Adrenal gland (tissue), 12 donors: Measurements from ENCODE around the gene EPM2A. TPM values are rescaled to one million over a fixed set of nuclear protein-coding genes. Genes with fewer than 3 reads are reported as not detected.

Experiments
- DNase-seq, 7 donors: peaks; one replicate each; pipeline ENCODE4 v3.0.0-alpha.2; 2019 to 2020
- H3K27ac ChIP-seq, 5 donors: fragments of 200-600 bp; sonication (generic) in 4 of 5; 1 replicate in 3 of 5; 2 replicates in 2 of 5; pipeline versions ENCODE4 v1.5.1 to v1.8.0; 2016 to 2020; ENCODE audit warnings: mild to moderate bottlenecking in 1 of 5
- H3K27me3 ChIP-seq: fragments of 200-600 bp; 2 replicates; pipeline ENCODE4 v1.8.0; 2021
- H3K36me3 ChIP-seq, 2 donors: fragments of 200-600 bp; replicated peaks in 1 of 2; 1 replicate in 1 of 2; 2 replicates in 1 of 2; pipeline versions ENCODE4 v1.5.1 to v1.8.0; 2018 to 2022
- H3K4me1 ChIP-seq, 2 donors: fragments of 200-600 bp; replicated peaks in 1 of 2; 1 replicate in 1 of 2; 2 replicates in 1 of 2; pipeline versions ENCODE4 v1.5.1 to v1.8.0; 2018 to 2021
- H3K4me3 ChIP-seq, 4 donors: fragments of 200-600 bp; sonication (generic) in 3 of 4; one replicate each; pipeline ENCODE4 v1.5.1; 2016 to 2018
- H3K9me3 ChIP-seq, 3 donors: fragments of 200-600 bp; sonication (generic) in 1 of 3; replicated peaks in 1 of 3; 1 replicate in 2 of 3; 2 replicates in 1 of 3; pipeline versions ENCODE4 v1.5.1 to v1.8.0; 2016 to 2021
- POLR2A ChIP-seq, 2 donors: fragments of 450-650 bp; IDR thresholded peaks; one replicate each; pipeline ENCODE4 v1.6.1; 2017; ENCODE audit warnings: antibody characterized with exemption in 2 of 2, mild to moderate bottlenecking in 2 of 2, moderate library complexity in 1 of 2
- WGBS, 4 donors: extraction: QIAGEN DNeasy Blood & Tissue Kit in 2 of 4; methylation state at CpG; one replicate each; pipeline versions ENCODE4 v1.1.5 to v1.1.7; 2013 to 2017; 5-methylcytosine and 5-hydroxymethylcytosine counted together
- intact Hi-C, 2 donors: fragments of 100-400 bp; cut with DNase I; formaldehyde crosslinking; loops; one replicate each; pipeline versions ENCODE4 v1.14.1 to v1.15.0; 2022 to 2023
- polyA plus RNA-seq, 3 donors: library from polyadenylated mRNA; stranded (reverse); fragments of 200-250 nt in 2 of 3; fragments of 350-450 nt in 1 of 3; fragmentation: Illumina TruSeq in 1 of 3; extraction: RNeasy Lipid Tissue Mini Kit (QIAGEN cat#74804) in 1 of 3; gene quantifications; one replicate each; pipeline ENCODE4 v1.2.3, GENCODE V29; 2013 to 2014
- total RNA-seq, 9 donors: library from RNA; depleted of rRNA in 4 of 9; stranded (reverse); fragments of >200 nt in 4 of 9; fragments of 120-200 nt in 1 of 9; fragmentation: NEBNext Ultra II Directional in 1 of 9; extraction: Animal tissue kit (Norgen Biotek cat#: 25700) in 1 of 9; gene quantifications; one replicate each; pipeline versions ENCODE4 v1.1.0 to v1.2.4, GENCODE V29; 2013 to 2023
- TF ChIP-seq, protein P1 (sequence below), 6 experiments: fragments of 450-650 bp in 4 of 6; fragments of 200-600 bp in 2 of 6; sonication (generic) in 1 of 6; IDR thresholded peaks; 1 replicate in 5 of 6; 2 replicates in 1 of 6; pipeline versions ENCODE4 v1.5.1 to v1.8.0; 2016 to 2021; ENCODE audit warnings: antibody characterized with exemption in 6 of 6, mild to moderate bottlenecking in 2 of 6, moderate library complexity in 1 of 6
- donor health status: healthy with polysubstance abuse.
- donor health status: Bipolar disorder and iron deficiency.
- donor health status: DM: yes; HTN: yes; CAD: no.
- donor health status: DM: no; HTN: no; CAD: no.
- donor health status: DM: no; HTN: no; CAD: no.
- donor health status: DM: yes; HTN: yes; CAD: no.

Gene EPM2A
- total and polyA plus RNA-seq, 12 donors, result 3.8 to 32.8 (median 13.3) TPM

DNA sequence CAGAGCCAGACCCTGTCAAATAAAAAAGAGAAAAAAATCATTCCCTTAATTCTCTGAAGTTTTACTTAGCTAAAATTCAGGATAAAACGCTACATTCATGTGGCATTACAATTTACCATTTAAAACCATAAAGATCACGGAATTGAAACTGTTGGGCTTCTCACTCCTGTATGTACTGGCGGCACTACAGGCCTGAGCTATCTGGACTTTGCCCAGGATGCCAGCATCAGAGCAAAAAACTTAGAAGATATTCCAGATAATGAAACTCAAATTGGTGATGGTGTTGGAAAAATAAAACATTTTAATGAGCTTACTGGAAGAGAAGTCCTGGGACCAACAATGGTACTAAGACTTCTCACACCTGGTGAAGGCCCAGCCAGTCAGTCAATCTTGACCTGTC lies 14.2 kb downstream of the EPM2A start:
- intact Hi-C loops, result no loop called here
- H3K4me3 ChIP-seq, result no peak overlapping the region
- no peaks in the 10 kb centered on the region for H3K4me1 ChIP-seq
- WGBS, 4 donors, result 95 to 99% (median 97%) methylated on average over 3 of the region's 3 CpGs
- no peaks in the 10 kb centered on the region for H3K36me3 ChIP-seq
- H3K9me3 ChIP-seq, result no peaks in the 10 kb centered on the region
- H3K27me3 ChIP-seq, result no peaks in the 10 kb centered on the region
- TF ChIP-seq, protein P1, sequence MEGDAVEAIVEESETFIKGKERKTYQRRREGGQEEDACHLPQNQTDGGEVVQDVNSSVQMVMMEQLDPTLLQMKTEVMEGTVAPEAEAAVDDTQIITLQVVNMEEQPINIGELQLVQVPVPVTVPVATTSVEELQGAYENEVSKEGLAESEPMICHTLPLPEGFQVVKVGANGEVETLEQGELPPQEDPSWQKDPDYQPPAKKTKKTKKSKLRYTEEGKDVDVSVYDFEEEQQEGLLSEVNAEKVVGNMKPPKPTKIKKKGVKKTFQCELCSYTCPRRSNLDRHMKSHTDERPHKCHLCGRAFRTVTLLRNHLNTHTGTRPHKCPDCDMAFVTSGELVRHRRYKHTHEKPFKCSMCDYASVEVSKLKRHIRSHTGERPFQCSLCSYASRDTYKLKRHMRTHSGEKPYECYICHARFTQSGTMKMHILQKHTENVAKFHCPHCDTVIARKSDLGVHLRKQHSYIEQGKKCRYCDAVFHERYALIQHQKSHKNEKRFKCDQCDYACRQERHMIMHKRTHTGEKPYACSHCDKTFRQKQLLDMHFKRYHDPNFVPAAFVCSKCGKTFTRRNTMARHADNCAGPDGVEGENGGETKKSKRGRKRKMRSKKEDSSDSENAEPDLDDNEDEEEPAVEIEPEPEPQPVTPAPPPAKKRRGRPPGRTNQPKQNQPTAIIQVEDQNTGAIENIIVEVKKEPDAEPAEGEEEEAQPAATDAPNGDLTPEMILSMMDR (IDR thresholded peaks at IDR 0.05), result no peak
- TF ChIP-seq POLR2A (IDR thresholded peaks at IDR 0.05), result no peak
- H3K27ac ChIP-seq, result no peak overlapping the region
- DNase-seq, result no peak

DNA sequence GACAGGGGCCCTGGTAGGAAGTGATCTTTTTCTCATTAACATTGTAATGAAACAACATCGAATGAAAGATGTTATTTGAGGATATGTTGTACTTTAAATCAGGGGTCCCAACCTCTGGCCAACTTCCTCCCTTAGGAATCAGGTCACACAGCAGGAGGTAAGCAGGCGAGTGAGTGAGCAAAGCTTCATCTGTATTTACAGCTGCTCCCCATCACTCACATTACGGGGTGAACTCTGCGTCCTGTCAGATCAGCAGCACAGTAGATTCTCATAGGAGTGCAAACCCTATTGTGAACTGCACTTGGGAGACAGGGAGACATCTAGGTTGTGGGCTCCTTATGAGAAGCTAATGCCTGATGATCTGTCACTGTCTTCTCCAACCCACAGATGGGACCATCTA lies 19.9 kb downstream of the EPM2A start:
- Histone ChIP-seq H3K9me3 (no peaks in the 10 kb centered on the region), H3K36me3 (no peaks in the 10 kb centered on the region), H3K4me3 (no peak overlapping the region), H3K4me1 (no peaks in the 10 kb centered on the region), H3K27me3 (no peaks in the 10 kb centered on the region), H3K27ac (no peak overlapping the region)
- intact Hi-C loops, result no loop called here
- no peak for DNase-seq
- WGBS, 4 donors, result 83 to 97% (median 91%) methylated on average over 4 of the region's 4 CpGs
- TF ChIP-seq, protein P1 (IDR thresholded peaks at IDR 0.05), result no peak
- no peak for TF ChIP-seq POLR2A (IDR thresholded peaks at IDR 0.05)

DNA sequence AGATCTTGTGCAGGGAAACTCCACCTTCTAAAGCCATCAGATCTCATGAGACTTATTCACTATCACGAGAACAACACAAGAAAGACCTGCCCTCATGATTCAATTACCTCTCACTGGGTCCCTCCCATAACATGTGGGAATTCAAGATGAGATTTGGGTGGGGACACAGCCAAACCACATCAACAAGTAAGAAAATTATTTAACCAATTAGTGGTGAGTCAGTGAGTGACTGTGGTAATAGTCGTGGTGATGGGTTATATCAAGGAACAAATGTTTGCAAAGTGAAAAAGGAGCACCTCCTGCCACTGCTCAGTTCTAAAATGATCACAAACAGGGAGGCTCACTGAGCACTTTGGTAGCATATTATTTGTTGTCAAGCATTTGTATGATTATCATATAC lies 20.6 kb downstream of the EPM2A start:
- H3K36me3 ChIP-seq, result no peaks in the 10 kb centered on the region
- H3K27ac ChIP-seq, result no peak overlapping the region
- no peak overlapping the region for H3K4me3 ChIP-seq
- no peaks in the 10 kb centered on the region for H3K27me3 ChIP-seq
- H3K9me3 ChIP-seq, result no peaks in the 10 kb centered on the region
- no peaks in the 10 kb centered on the region for H3K4me1 ChIP-seq
- intact Hi-C loops, result no loop called here
- WGBS, 4 donors, result 90 to 99% (median 94%) methylated on average over 2 of the region's 2 CpGs
- no peak for TF ChIP-seq POLR2A (IDR thresholded peaks at IDR 0.05)
- TF ChIP-seq, protein P1 (IDR thresholded peaks at IDR 0.05), result no peak
- DNase-seq, result no peak

DNA sequence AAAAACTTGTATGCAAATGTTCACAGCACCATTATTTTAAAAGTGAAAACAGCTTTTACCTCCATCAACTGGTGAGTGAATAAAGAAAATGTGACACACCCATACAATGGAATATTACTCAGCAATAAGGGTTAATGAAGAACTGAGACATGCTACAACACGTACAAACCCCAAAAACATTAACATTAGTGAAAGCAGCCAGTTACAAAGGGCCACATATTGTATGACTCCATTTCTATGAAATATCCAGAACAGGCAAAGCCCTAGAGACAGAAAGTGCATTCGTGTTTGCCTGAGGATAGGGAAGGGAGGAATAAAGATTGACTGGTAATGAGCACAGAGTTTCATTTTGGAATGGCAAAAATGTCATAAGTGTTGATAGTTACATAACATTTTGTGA lies 21.5 kb downstream of the EPM2A start:
- no peaks in the 10 kb centered on the region for H3K27me3 ChIP-seq
- H3K4me3 ChIP-seq, result no peak overlapping the region
- no peaks in the 10 kb centered on the region for H3K4me1 ChIP-seq
- 88 to 92% (median 91%) methylated on average over 2 of the region's 2 CpGs for WGBS, 4 donors
- DNase-seq, result no peak
- TF ChIP-seq, protein P1 (IDR thresholded peaks at IDR 0.05), result no peak
- no peak for TF ChIP-seq POLR2A (IDR thresholded peaks at IDR 0.05)
- no peaks in the 10 kb centered on the region for H3K9me3 ChIP-seq
- H3K27ac ChIP-seq, result no peak overlapping the region
- intact Hi-C loops, result no loop called here
- no peaks in the 10 kb centered on the region for H3K36me3 ChIP-seq
